ENCODE measurements around the gene RBM19.

RBM19 gene

GRCh38 chr12:113929312-113929989, 36.7 kb downstream of the RBM19 start:
- H3K9me3 ChIP-seq (ENCODE audit: severe bottlenecking): no peaks in the 10 kb centered on the region
- no peak overlapping the region for H3K27ac ChIP-seq
- no peak overlapping the region for H3K4me3 ChIP-seq (ENCODE audit: low read depth, low read length)
- TF ChIP-seq, protein P1, sequence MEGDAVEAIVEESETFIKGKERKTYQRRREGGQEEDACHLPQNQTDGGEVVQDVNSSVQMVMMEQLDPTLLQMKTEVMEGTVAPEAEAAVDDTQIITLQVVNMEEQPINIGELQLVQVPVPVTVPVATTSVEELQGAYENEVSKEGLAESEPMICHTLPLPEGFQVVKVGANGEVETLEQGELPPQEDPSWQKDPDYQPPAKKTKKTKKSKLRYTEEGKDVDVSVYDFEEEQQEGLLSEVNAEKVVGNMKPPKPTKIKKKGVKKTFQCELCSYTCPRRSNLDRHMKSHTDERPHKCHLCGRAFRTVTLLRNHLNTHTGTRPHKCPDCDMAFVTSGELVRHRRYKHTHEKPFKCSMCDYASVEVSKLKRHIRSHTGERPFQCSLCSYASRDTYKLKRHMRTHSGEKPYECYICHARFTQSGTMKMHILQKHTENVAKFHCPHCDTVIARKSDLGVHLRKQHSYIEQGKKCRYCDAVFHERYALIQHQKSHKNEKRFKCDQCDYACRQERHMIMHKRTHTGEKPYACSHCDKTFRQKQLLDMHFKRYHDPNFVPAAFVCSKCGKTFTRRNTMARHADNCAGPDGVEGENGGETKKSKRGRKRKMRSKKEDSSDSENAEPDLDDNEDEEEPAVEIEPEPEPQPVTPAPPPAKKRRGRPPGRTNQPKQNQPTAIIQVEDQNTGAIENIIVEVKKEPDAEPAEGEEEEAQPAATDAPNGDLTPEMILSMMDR (IDR thresholded peaks at IDR 0.05; ENCODE audit: low read depth, low read length): no peak
- peaks cover 5% of the 10 kb centered on the region for H3K36me3 ChIP-seq
- no peak for DNase-seq
- H3K27me3 ChIP-seq (ENCODE audit: insufficient read depth, low read depth, severe bottlenecking): no peaks in the 10 kb centered on the region

DNA sequence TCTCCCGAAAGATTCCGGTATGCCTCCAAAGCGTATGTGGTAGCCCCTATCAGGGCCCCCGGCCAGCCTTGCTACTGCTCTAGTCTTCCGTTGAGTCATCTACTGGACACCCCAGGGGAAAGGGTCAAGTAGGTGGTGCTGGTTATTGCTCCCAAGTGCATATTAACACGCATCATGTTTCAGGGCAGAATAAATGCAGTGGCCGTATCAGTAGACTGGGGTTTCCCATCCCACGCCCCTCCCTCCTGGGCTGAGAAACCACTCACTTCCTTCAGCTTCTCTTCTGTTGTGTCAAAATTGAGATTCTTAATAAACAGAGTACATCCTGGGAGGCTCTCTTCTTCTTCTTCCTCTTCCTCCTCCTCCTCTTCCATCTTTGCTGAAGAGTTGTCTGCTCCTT, 39.3 kb downstream of the RBM19 start:
- TF ChIP-seq, protein P1 (IDR thresholded peaks at IDR 0.05; ENCODE audit: low read depth, low read length): no peak
- Histone ChIP-seq H3K36me3 (peaks cover 17% of the 10 kb centered on the region), H3K27ac (no peak overlapping the region), H3K27me3 (ENCODE audit: insufficient read depth, low read depth, severe bottlenecking) (no peaks in the 10 kb centered on the region), H3K9me3 (ENCODE audit: severe bottlenecking) (no peaks in the 10 kb centered on the region), H3K4me3 (ENCODE audit: low read depth, low read length) (no peak overlapping the region)
- no peak for DNase-seq

DNA sequence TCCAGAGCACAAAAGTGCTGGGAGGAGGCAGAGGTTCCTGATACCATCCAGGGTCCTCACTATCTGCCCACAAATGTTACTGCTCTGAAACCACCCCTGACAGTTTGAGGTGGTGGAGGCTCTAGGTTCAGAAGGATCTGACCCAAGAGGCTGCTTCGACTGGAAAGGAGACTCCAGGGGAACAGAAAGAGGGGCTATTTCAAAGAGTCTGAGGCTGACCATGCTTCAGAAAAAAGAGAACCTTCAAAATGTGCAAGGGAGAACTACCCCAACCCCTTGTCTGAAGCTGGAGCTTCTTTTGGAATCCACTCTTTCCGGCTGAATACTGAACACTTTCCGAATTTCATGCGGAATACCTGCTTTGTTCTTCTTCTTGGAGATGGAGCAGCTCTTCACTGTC, 41.8 kb downstream of the RBM19 start:
- Histone ChIP-seq H3K4me3 (ENCODE audit: low read depth, low read length) (no peak overlapping the region), H3K9me3 (ENCODE audit: severe bottlenecking) (no peaks in the 10 kb centered on the region), H3K27ac (no peak overlapping the region), H3K36me3 (peaks cover 17% of the 10 kb centered on the region), H3K27me3 (ENCODE audit: insufficient read depth, low read depth, severe bottlenecking) (no peaks in the 10 kb centered on the region)
- no peak for DNase-seq
- TF ChIP-seq, protein P1 (IDR thresholded peaks at IDR 0.05; ENCODE audit: low read depth, low read length): no peak

DNA sequence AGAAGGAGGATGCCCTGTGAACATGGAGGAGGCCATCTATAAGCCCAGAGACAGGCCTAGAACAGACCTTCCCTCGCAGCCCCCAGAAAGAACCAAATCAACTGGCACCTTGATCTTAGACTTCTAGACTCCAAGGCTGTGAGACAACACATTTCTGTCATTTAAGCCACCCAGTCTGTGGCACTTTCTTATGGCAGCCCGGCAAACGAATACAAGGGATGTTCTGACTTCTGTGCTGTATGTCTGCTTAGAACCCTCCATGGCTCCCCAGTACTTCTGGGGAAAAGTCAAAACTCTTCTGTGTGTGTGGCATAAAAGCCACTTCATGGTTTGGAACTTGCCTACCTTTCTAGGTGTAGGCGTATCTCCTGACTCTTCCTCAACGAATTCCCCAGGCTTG, 42.9 kb downstream of the RBM19 start:
- no peak overlapping the region for H3K27ac ChIP-seq
- no peaks in the 10 kb centered on the region for H3K27me3 ChIP-seq (ENCODE audit: insufficient read depth, low read depth, severe bottlenecking)
- TF ChIP-seq, protein P1 (IDR thresholded peaks at IDR 0.05; ENCODE audit: low read depth, low read length): no peak
- no peak for DNase-seq
- H3K9me3 ChIP-seq (ENCODE audit: severe bottlenecking): no peaks in the 10 kb centered on the region
- no peak overlapping the region for H3K4me3 ChIP-seq (ENCODE audit: low read depth, low read length)
- peaks cover 17% of the 10 kb centered on the region for H3K36me3 ChIP-seq

DNA sequence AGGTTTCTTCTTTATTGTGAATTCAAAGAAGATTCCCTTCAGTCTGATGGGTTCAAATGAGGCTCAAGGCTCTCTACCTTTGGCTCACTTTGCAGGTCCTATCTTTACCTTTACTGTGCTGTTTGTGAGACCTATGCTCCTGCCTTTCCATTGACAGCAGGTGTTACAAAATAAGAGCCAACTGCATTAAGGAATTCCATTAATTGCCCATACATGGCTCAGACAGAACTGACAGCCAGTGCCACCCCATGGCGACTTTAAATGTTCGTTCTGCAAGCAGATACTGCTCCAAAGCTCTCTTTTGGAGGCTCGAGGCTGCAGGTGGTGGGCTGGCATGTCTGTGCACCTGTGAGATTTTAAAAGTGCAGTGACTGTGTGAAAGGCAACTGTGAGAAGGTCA, 44.7 kb downstream of the RBM19 start:
- Histone ChIP-seq H3K9me3 (ENCODE audit: severe bottlenecking) (no peaks in the 10 kb centered on the region), H3K36me3 (peaks cover 20% of the 10 kb centered on the region), H3K27me3 (ENCODE audit: insufficient read depth, low read depth, severe bottlenecking) (no peaks in the 10 kb centered on the region), H3K4me3 (ENCODE audit: low read depth, low read length) (no peak overlapping the region), H3K27ac (no peak overlapping the region)
- no peak for DNase-seq
- TF ChIP-seq, protein P1 (IDR thresholded peaks at IDR 0.05; ENCODE audit: low read depth, low read length): no peak

GRCh38 chr12:113919791-113920190, 46.3 kb downstream of the RBM19 start:
- Histone ChIP-seq H3K4me3 (ENCODE audit: low read depth, low read length) (no peak overlapping the region), H3K36me3 (peaks cover 15% of the 10 kb centered on the region), H3K27ac (no peak overlapping the region), H3K27me3 (ENCODE audit: insufficient read depth, low read depth, severe bottlenecking) (no peaks in the 10 kb centered on the region), H3K9me3 (ENCODE audit: severe bottlenecking) (no peaks in the 10 kb centered on the region)
- DNase-seq: no peak
- TF ChIP-seq, protein P1 (IDR thresholded peaks at IDR 0.05; ENCODE audit: low read depth, low read length): no peak
